IPS DF 4.7 (cell line): Measurements from ENCODE around the gene MED29.
"Not testable (repeated sequence)": the region's sequence is repeated elsewhere in the genome, so short reads cannot be mapped to it uniquely, and the experiment has no call there.

ENCODE experiments used
- DNase-seq: peaks from one replicate; pipeline ENCODE4 v3.0.0-alpha.2; 2013; ENCODE audit warnings: low spot score; ENCODE audit errors: extremely low read depth

The MED29 gene

DNA sequence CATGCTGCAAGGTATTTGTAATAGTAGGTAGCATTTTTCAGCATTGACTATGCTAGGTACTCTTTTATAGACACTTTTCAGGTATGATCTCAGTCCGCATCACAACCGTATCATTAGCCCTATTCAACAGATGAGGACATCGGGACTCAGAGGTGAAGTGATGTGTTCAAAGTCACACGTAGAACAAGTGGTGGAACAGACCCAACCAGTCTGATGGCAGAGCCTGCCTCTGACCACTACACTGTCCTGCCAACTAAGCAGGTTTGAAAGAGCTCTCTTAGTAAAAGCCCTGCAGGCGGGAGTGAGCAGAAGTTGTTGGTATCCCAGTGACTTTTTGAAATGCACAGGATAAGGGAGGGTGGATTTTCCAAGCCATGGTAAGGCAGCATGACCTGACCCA lies 20.4 kb upstream of the MED29 start:
- DNase-seq = no peak

DNA sequence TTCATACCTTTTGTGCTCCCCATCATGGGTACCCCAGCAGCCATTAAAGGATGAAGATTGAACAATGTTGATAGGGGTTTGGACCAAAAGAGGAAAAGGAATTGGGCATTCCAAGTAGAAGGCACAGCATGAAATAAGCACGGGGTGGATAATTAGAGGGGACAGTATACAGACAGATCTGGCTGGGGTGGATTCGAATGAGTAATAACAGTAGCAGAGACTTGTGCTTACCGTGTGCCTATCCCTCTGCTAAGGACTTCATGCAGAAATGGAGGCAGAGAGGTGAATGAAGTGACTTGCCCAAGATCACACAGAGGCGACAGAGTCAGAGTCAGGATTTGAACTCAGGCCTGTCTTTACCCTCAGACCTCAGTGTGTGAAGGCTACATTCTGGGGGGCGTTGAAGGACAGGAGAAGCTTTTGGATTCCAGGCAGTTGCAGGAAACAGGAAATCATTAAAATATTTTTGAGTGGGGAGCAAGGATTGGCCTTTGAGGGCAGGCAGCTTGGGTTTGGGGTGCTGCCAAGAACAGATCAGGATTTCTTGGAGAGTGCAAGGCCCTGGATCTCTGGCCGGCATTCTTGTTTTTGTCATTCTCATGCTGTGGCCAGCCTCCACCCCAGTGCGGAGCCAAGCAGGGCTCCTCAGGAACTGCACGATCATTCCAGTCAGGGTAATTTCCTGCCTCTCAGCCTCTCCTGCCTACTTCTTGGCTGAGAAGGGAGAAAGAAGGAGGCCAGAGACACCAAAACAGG lies 19.0 kb upstream of the MED29 start:
- DNase-seq = no peak

DNA sequence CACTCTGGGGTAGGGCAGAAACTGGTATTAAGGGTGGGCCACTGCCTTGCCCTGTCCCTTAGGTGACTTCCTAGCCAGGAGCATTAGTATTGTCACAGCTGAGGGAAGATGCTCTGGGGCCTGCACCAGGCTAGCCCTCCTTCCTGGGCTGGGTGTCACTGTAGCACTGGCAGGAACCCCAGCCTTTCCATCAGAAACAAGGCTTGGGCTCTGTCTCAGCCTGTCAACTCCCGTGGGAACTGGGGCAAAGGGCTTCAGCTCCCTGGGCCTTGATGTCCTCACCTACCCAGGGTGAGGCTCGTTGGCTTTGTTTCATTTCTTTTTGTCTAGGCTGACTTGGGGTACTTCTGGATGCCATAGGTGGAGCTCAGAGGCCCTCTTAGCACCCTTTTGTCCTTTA lies 18.2 kb upstream of the MED29 start:
- DNase-seq = no peak

DNA sequence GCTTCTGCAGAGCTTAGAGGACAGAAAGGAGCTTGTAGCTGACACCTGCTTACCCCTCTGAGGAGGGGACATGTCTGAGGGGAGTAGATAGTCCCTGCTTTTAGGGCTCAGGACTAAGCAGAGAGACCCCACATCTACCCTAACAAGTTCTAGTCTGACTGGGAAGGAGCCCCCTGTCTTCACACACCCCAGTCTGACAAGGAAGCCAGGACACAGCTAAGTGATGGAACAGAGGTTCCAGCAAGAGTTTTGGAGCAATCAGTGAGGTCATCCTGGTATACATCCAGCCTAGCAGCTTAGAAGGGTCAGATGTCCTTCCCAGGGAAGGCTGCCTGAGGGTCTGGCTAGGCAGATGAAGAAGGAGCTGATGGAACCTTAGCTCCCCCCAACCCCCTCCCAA lies 15.2 kb upstream of the MED29 start:
- DNase-seq = no peak

DNA sequence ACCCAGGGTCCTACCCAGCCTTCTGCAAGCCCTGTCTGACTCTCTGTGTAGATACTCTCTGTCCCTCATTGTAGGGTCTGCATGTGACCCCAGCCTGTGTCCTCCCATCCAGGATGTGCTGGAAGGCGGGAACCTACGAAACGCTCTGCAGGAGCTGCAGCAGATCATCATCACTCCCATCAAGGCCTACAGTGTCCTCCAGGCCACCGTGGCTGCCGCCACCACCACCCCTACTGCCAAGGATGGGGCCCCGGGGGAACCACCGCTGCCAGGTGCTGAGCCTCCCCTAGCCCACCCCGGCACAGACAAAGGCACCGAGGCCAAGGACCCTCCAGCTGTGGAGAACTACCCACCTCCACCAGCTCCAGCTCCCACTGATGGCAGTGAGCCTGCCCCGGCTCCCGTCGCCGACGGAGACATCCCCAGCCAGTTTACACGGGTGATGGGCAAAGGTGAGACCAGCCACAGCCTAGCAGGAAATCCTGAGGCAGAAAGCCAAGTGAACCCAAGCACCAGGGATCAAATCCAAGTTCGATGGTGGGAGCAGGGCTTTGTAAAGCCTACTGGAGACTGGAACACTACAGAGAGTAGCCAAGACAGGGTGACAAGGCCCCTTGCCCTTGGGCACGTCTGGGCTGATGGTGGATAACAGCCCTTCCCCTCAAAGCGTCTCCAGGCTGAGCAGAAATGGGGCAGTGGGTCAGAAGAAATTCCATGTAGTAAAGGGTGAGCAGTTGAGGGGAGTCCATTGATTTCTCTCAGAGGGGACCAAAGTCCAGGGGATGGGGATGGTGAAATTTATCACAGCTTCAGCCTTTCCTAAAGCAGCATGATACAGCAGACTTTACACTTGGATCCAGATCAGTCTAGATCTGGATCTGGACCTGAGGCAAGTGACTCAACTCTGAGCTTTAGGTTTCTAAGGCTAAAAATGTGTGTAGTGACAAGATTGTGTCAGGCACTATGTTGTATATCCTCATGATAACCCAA lies 13.5 kb upstream of the MED29 start:
- no peak for DNase-seq

DNA sequence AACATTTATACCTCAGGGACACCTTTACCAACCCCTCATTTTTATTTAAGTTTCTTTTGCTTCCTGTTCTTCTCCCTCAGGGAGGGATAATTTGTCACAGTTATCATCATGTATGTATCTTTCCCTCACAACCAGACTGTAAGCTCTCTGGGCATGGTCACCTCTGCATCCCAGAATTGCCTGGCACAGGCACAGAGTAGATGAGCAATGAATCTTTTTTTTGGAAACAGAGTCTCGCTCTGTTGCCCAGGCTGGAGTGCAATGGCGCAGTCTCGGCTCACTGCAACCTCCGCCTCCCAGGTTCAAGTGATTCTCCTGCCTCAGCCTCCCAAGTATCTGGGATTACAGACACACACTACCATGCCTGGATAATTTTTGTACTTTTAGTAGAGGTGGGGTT lies 11.8 kb upstream of the MED29 start:
- DNase-seq = not testable (repeated sequence)

DNA sequence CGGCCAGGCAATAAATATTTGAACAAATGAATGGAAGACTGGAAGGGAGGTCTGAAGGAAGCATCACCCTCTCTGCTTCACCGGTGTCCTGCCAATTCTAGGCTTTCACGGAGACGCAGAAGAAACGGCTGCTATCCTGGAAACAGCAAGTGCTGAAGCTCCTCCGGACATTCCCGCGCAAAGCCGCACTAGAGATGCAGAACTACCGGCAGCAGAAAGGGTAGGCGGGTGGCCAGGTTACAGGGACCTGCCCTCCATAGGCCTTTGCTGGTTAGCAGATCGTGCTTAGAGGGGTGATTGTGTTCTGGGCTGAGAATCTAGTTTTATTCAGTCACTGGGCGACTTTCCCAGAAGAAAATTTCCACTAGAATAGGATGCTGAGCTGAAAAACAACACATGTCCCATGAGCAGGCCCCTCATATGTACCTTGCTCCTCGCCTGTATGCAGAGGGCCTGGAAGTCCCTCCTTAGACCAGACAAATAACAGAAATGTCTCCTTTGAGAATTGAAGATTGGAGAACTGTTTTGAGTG lies 11.2 kb upstream of the MED29 start:
- no peak for DNase-seq

DNA sequence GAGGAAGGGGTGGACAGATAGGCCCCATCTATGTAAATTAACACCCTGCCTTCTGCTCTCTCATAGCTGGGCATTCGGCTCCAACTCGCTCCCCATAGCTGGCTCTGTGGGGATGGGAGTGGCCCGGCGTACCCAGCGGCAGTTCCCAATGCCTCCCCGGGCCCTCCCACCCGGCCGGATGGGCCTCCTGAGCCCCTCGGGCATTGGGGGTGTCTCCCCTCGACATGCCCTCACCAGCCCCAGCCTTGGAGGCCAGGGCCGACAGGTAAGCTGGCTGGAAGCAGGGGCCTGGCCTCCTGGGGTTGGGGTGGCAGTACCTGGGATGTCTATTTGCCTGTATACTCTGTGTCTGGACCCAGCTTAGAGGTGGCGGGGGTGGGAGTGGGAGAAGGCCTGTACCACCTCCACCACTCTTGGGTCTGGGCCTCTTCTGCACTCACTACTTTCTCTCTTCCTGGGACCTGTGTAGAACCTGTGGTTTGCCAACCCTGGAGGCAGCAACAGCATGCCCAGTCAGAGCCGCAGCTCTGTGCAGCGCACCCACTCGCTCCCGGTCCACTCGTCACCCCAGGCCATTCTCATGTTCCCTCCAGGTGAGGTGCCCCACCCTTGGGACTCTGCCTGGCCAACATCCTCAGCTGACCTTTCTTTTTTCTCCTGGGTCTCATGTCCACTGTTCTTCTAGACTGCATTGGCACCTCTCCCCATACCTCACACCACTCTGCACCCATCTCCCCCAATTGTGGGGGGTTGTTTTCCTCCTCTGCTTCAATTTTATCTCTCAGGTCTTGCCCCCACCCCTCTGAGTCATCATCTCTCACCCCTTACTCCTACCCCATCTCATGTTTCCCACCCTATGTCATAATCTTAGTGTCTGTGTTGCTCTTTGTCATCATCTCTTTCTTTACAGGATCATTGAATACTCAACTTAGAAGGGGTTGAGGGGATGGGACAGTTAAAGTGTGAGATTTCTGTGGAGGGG lies 10.4 kb upstream of the MED29 start:
- DNase-seq = no peak

DNA sequence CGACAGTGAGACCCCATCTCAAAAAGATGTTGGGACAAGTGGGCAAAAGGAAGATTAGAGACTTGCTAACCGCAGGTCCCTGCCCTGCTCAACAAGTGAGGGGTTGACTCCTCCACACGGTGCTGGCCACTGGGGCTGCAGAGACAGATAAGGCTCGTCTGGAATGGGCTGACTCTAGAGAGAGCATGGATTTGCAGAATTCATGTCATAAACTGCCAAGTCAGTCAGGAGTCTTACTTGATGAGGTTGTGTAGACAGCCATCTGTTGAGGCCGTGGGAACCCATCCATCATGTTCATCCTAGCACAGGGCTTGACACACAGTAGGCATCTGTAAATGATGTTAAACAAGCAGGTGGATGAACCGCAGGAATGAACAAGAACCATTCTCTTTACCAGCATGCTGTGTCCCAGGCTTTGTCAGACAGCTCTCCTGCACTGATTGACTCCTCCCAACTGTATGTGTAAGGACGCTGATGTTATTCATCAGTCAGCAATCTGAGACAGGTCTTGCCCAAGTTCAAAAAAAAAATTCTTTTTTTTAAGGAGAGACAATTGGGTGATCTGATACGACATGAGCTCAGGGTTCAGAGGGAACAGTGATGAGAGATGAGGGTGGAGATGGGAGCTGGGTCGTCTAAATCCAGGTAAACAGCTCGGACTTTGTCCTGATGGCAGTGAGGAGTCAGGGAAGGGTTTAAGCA lies 9.1 kb upstream of the MED29 start:
- no peak for DNase-seq

DNA sequence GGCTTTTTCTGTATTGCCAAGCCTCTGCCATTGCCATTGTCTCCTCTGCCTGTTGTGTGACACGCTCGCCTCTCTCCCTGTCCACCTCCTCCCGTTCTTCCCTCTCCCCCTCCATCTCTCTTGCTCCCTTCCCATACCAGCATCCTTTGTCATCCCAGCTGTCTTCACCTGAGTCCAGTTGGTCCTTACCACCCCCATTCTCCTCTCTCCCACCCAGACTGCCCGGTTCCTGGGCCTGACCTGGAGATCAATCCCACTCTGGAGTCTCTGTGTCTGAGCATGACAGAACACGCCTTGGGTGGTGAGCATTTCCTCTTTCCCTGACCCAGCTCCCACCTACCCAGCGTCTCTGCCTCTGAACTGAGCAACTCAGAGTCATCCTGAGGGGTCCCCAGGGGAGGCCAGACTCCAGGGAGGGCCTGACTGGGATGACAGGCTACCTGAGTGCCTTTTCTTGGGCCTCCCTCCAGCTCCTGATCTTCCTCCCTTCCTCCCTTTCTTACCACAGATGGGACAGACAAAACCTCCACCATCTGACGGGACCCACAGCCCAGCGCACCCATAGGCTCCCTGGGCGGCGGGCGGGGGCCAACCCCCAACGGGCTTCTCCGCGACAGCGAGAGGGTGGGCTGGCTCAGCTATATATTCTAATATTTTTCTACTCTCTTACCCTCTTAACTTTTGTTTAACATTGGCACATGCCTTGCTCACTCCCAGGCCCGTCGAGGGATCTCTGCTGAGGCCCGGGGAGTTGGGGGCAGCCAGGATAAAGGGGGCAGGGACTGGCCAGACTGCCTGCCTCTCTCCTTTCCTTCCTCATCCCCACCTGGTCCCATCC lies 8.0 kb upstream of the MED29 start:
- no peak for DNase-seq

DNA sequence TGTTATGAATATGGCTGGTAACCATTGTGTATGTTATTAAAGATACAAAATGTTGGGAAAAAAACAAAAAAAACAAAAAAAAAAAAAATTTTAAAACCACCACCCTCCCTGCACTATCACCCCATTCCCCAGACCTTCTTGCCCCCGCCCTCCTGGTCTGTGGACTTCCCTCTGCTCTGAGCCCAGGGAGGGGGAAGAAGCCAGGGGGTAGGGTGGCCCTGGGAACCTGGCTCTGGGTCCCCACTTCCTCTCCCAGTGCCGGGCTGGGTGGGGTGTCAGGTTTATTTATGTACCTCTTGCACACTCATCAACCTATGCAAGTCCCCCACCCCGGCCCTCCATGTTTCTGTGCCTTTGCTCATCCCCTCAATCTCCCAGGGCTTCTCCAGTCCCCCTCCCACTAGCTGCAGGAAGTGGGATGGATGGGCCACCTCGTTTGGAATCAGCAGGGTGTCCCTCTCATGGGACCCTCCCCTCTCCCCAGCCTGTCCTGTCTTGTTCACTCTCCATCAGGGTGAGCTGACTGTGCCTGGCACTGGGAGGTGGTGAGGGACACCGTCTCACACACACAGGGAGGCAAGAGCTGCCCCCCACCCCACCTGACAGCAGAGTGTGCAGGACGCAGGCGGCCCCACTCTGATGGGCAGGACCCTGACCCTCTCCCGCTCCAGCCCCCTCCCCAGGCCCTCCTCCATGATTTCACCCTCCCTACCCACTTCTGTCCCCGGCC lies 6.2 kb upstream of the MED29 start:
- no peak for DNase-seq

DNA sequence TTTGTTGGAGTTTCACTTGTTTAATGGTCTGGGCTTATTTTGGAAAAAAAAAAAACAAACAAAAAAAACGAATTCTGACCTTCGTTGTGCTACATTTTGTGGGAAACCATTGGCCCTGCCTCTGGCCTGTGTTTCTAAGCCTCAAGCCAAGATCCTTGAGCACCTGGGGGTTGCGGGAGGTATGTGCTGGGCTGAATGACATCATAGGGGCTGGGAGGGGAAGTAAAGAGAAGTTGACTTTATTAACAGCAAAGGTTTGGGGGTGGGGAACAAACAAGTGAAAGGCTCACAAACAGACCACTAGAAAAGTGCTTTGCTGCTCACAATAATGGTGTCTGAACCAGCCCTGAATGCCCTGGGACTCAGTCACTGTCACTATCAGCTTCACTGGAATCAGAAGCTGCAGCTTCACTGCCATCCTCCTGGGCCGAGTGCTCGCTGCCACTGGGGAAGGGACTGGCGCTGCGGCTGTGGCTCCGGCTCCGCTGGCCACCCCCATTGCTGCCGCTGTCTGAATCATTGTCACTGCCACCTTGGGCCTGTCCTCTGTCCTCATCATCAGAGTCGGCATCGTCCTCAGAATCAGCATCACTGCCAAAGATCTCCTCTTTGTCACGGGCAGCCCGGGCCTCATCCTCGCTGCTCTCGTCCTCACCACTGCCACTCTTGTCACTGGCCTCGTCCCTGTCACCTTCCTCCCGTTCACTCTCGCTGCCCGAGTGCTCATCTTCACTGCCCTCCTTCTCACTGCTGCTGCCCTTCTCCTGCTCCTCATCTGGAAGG lies 5.4 kb upstream of the MED29 start:
- DNase-seq = no peak

DNA sequence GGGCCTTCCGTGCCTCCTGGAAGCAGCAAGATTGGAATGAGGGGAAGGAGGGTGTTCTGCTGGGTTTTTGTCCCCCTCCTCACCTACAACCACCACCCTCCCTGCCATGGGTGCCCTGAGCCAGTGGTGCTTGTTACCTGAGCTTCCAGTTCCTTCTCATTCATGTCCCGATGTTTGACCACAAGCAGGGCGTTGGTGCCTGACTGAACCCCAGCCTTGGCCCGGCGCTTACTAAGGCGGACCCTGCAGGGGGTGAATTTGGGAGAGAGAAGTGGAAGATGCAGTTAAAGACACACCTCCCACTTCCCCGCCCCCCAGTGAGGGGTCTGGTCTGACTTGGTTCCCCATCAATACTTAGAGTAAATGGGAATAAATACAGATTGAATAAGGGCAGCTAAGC lies 4.6 kb upstream of the MED29 start:
- DNase-seq = no peak

DNA sequence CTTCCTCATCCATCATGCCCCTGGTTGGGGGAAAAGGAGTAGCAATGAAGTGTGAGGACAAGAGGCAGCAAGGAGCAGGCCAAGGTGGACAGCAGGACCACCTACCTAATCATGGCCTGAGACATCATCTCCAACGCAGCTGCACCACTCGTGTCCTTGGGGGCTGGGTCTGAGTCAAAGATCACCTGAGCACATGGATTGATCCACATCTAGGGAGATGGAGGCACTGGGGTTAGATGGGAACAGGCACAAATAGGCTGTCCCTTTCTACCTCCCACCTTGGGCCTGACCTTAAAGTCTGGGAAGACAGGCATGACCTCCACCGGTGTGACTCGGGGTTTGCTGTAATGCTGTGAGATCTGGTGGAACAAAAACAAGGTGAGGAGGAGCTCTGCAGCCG lies 2.5 kb upstream of the MED29 start:
- DNase-seq = no peak

DNA sequence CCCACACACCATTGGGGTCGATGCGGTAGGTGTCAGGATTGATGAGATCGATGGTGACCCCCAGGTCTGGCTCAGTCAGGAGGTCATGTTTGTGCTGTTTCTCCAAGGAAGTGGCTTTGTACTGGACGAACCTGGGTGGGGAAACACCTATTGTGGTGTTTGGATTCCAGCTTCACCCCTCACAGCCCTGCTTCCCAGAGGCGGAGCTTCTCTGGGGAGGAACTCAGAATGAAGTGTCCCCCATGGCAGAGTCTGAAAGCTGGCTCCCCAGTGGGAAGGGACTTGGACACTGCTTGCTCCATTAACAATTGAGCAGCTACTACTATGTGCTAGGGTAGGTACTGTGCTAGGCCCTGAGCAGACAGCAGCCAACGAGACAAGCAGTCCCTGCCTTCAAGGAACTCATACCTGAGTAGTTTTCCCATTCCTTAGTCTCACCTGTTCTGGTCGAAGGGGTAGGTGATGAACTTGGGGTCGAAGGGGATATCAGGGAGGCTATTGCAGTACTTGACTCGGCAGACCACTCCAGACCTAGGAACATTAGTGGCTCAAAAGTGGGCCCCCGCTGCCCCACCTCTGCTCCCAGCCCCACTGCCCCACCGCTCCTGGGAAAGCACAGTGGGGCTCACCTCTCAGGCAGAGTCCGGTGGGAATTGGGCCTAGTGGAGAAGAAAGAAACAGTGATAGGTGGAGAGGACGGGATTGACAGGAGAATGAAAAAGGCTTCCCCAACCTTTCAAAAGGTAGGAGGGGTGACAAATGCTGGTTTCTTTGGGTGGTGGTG lies 1.4 kb upstream of the MED29 start:
- no peak for DNase-seq

DNA sequence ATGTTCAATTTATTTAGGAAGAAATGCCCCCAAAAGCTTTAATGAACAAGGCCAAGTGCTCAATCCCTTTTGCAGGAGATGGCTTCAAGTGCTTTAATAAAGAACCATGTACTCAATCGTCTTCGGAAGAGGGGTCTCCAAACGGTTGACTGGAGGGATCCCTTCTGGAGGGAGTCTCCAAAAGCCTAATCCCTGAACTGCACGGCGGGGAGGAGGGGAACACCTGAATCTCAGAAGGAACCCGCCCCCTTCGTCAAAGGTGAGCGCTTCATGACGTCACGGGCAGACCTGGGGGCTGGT lies 777 bp upstream of the MED29 start:
- DNase-seq = no peak
